ENCODE measurements around the gene C21orf58.

DNA sequence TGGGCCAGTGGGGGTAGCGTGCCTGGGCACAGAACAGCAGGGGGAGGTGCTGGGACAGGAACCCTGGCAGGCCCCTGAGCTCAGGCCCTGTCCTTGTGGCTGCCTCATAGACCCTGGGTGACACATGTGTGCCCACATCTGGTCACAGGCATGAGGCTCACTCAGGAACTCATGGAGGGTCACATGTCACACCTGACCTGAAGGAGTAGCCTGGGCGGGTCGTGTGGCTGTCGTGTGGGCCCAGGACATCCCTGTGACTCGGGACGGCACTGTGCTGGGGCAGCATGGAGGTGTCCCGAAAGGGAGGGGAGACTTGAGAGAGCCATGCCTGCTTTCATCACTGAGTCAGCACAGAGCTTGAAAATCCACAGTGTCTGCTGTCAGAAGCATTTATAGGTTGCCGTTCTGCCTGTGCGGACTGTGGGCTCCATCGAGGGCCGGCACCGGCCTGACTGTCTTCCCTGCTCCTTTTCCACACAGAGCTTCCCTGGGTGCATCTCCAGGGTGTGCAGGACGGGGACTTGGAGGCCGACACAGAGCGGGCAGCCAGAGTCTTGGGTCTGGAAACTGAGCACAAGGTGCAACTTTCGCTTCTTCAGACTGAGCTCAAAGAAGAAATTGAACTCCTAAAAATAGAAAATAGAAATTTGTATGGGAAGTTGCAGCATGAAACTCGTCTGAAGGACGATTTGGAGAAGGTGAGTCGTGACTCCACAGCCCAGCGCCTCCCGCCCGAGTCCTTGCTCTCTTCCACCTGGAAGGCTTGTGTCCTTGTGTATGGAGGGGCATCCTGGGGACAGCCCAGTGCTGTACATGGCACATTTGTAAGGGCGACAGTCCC lies 33.0 kb upstream of the C21orf58 start:
- no peak for TF ChIP-seq CTCF (IDR thresholded peaks at IDR 0.05; ENCODE audit: poor library complexity)
- TF ChIP-seq EZH2phosphoT487 (IDR thresholded peaks at IDR 0.05; ENCODE audit: low read depth, severe bottlenecking, unreplicated experiment), result no peak
